ENCODE results near the gene PRR11.
"Not testable (repeated sequence)": the region's sequence is repeated elsewhere in the genome, so short reads cannot be mapped to it uniquely, and the experiment has no call there.

PRR11 gene

DNA sequence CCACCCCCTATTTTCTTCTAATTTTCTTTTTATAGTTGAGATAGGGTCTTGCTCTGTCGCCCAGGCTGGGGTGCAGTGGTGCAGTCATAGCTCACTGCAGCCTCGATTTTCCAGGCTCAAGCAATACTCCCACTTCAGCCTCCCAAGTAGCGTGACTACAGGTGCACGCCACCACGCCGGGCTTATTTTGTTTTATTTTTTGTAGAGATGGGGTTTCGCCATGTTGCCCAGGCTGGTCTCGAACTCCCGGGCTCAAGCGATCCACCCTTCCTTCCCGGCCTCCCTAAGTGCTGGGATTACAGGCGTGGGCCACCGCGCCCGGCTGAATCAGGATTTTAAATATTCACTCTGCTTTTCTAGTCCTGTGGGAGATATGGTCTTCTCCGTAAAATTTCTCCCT is 63.8 kb downstream of the PRR11 start:
- no peak for DNase-seq (ENCODE audit: low read depth in 2 of 2)

DNA sequence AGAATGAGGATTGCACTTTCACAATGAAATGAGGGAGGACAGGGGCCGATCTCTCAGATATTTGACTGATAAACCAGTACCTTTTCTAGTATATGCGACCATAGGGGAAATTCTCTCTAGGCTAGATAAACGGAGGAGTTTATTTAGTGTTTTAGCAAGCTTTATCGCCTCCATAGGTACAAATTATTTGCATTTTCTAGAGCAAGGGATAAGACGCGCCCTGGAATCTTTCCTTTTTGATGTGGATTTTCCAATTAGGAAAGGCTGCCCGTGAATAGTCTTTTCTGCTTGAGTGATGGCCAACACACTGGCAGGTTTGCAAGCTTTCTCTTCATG is 64.4 kb downstream of the PRR11 start:
- DNase-seq (ENCODE audit: low read depth in 2 of 2): no peak

GRCh38 chr17:59220328-59221158 is 65.0 kb downstream of the PRR11 start, which contains the start of gene GDPD1:
GDPD1 (plus strand) TSS chr17:59220511; CDS start chr17:59220610, 99 bp downstream.
- peak; percentile 91 to 96 for DNase-seq (ENCODE audit: low read depth in 2 of 2)

DNA sequence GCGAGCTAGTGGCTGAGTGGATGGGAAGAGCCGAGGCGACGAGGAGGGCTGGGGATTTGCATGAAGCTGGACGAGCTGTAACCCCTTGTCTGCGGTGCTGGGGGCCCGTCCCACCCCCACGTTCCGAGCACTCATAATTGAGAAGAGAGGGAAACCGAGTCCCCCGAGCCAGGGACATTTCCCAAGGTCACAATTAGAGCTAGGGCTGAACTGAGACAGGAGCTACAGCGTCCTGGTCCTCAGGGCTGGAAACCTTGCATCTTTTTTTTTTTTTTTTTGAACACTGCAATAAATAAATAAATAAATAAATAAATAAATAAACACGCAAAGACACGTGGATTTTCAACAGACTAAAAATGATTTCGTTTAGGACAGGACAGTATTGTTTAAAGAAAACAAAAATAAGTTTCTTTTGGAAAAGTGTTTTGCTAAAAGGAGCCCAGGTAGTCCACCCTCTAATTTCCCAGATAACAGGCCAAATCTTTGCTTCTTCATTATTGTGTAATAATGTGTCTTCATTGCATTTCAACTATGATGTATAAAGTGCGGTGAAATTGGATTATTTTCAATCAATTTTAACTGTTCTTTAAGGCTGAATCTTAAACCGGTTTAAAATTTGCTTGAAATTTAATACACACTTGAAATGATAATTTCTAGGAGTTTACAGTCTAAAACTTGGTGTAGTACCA is 65.8 kb downstream of the PRR11 start:
- no peak for DNase-seq (ENCODE audit: low read depth in 2 of 2)

GRCh38 chr17:59223813-59224212 is 68.3 kb downstream of the PRR11 start:
- DNase-seq (ENCODE audit: low read depth in 2 of 2): no peak

- DNase-seq (ENCODE audit: low read depth in 2 of 2): not testable (repeated sequence)
These were observed 73.0 kb downstream of the PRR11 start for GRCh38 chr17:59228588-59228987.

DNA sequence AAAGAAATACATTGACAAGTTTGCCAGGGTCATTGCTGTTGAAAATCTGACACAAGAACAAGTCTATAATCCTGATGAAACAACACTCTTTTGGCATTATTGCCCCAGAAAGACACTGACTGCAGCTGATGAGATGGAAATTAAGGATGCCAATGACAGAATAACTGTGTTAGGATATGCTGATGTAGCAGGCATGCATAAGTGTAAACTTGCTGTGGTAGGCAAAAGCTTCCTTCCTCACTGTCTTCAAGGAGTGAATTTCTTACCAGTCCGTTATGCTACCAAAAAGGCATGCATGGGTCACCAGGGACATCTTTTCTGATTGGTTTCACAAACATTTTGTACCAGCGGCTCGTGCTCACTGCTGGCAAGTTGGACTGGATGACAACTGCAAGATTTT is 75.2 kb downstream of the PRR11 start:
- no peak for DNase-seq (ENCODE audit: low read depth in 2 of 2)

DNA sequence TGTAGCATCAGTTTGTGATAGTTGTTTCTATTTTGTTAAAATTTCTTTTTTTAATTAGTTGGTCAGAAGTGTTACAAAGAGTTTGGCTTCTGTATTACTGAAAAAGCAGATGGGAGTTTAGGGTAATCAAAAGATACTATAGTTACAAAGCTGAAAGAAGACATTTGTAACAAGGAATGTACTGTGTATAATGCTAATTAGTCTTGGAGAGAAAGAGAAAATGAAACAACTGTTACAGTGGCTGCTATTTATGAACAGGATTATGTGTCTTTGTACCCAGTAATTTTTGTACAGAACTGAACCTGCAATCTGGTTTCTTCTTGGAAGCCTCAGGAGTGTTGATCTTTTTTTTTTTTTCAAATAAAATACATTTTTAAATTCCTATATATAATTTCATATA is 79.1 kb downstream of the PRR11 start:
- DNase-seq (ENCODE audit: low read depth in 2 of 2): no peak

DNA sequence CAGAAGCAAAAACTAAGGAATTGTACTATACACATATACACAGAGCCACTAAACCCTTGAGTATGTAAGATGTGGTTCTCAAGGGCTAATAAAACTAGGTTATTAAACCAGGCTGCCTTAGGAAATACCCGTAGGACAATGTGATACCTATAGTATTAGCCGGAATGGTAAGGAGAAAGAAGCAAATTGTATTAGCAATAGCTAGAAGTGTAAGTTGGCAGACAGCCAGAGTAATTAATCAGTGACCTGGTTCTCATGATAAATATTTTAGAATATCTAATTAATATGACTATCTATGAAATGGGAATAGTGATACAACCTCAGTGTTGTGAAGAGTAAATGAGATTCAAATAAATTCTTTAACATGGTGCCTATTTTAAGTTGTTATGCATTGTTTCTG is 83.4 kb downstream of the PRR11 start:
- no peak for DNase-seq (ENCODE audit: low read depth in 2 of 2)

GRCh38 chr17:59244081-59244480 is 88.5 kb downstream of the PRR11 start:
- no peak for DNase-seq (ENCODE audit: low read depth in 2 of 2)
